HCT116 (cell line): ENCODE results near the gene APOE. TPM values are rescaled to one million over a fixed set of nuclear protein-coding genes. Genes with fewer than 3 reads are reported as not detected.
A peak's percentile ranks its signal among the peaks of the same experiment; 100 is the strongest.
"Not testable (repeated sequence)": the region's sequence is repeated elsewhere in the genome, so short reads cannot be mapped to it uniquely, and the experiment has no call there.

ENCODE experiments used
- ATAC-seq: fragments of 200-7000 bp; cut with Tn5 transposase; 2 replicates; pipeline ENCODE4 v1.9.1; 2020; ENCODE audit warnings: mild to moderate bottlenecking, moderate library complexity
- BruUV-seq: library from RNA; stranded (reverse); fragments of 400-500 nt; replicated peaks from 2 replicates; lab custom pipeline; 2021; lab: Mats Ljungman, UMichigan
- CTCF ChIA-PET: fragments of 300-600 bp; sonication (Branson Sonifier 250); formaldehyde crosslinking; loops from one replicate; lab custom pipeline; 2021; ENCODE audit warnings: antibody characterized with exemption; lab: Charles Lee
- POLR2A ChIA-PET: fragments of 300-600, 350-600 bp; sonication (Branson Sonifier 250); formaldehyde crosslinking; loops from one replicate; lab custom pipeline; 2021; ENCODE audit warnings: antibody characterized with exemption; lab: Charles Lee
- RAD21 ChIA-PET, 2 experiments: fragments of 300-600 bp; sonication (Branson Sonifier 250); formaldehyde crosslinking; loops; one replicate each; lab custom pipeline; 2023; ENCODE audit warnings: low total read pairs in 2 of 2; ENCODE audit not compliant: uncharacterized antibody in 2 of 2, unreplicated experiment in 2 of 2, low non-redundant PET in 1 of 2; lab: Charles Lee
- DNase-seq: peaks from one replicate; pipeline ENCODE4 v3.0.0-alpha.2; 2010; ENCODE audit warnings: low read depth, low spot score
- H2AFZ ChIP-seq: fragments of 200-600 bp; shearing (Covaris generic), sonication (generic); 2 replicates; pipeline ENCODE4 v1.6.1; 2017; ENCODE audit warnings: low read depth, mixed run types, mixed read lengths, antibody characterized with exemption, low read length; ENCODE audit not compliant: poor library complexity, severe bottlenecking
- H3K27ac ChIP-seq: 2 replicates; pipeline ENCODE4 v1.5.1; 2012; ENCODE audit warnings: low read depth, low read length
- H3K27me3 ChIP-seq: fragments of 200-600 bp; sonication (generic); 2 replicates; pipeline ENCODE4 v1.6.1; 2016; ENCODE audit warnings: mixed run types, low read length, mixed read lengths; ENCODE audit not compliant: insufficient read depth
- H3K36me3 ChIP-seq, 2 experiments: fragments of 200-500 bp in 1 of 2; fragments of 200-600 bp in 1 of 2; sonication (Bioruptor generic) in 1 of 2; sonication (generic) in 1 of 2; 2 replicates each; pipeline versions ENCODE4 v1.5.1 to v1.6.1; 2014 to 2016; ENCODE audit warnings: low read length in 2 of 2, inconsistent platforms in 1 of 2, mixed read lengths in 1 of 2, mixed run types in 1 of 2; ENCODE audit not compliant: insufficient read depth in 2 of 2, control insufficient read depth in 1 of 2
- H3K4me1 ChIP-seq, 2 experiments: fragments of 200-600 bp in 1 of 2; sonication (generic) in 1 of 2; 2 replicates each; pipeline versions ENCODE4 v1.5.1 to v1.6.1; 2012 to 2017; ENCODE audit warnings: low read length in 2 of 2, inconsistent platforms in 1 of 2, mild to moderate bottlenecking in 1 of 2, mixed read lengths in 1 of 2, mixed run types in 1 of 2, moderate library complexity in 1 of 2; ENCODE audit not compliant: insufficient read depth in 2 of 2, control insufficient read depth in 1 of 2
- H3K4me2 ChIP-seq: fragments of 200-600 bp; sonication (generic); 2 replicates; pipeline ENCODE4 v1.6.1; 2017; ENCODE audit warnings: mixed run types, low read length, mixed read lengths
- H3K4me3 ChIP-seq, 2 experiments: fragments of 200-600 bp in 1 of 2; sonication (generic) in 1 of 2; replicated peaks in 1 of 2; 2 replicates each; pipeline ENCODE4 v1.5.1; 2011 to 2016; ENCODE audit warnings: low read length in 2 of 2, control low read depth in 1 of 2, low read depth in 1 of 2, mild to moderate bottlenecking in 1 of 2, mixed read lengths in 1 of 2, mixed run types in 1 of 2
- H3K79me2 ChIP-seq: fragments of 200-600 bp; sonication (generic); 2 replicates; pipeline ENCODE4 v1.6.1; 2017; ENCODE audit warnings: mild to moderate bottlenecking, mixed run types, low read length, moderate library complexity, mixed read lengths; ENCODE audit not compliant: insufficient read depth
- H3K9ac ChIP-seq: fragments of 200-600 bp; sonication (generic); 2 replicates; pipeline ENCODE4 v1.6.1; 2016; ENCODE audit warnings: low read length, mixed read lengths
- H3K9me2 ChIP-seq: fragments of 200-600 bp; sonication (generic), shearing (Covaris generic); 2 replicates; pipeline ENCODE4 v1.6.1; 2017; ENCODE audit warnings: mixed run types, mild to moderate bottlenecking, moderate library complexity; ENCODE audit not compliant: insufficient read depth
- H3K9me3 ChIP-seq, 2 experiments: fragments of 200-500 bp in 1 of 2; fragments of 200-600 bp in 1 of 2; sonication (Bioruptor generic) in 1 of 2; sonication (generic) in 1 of 2; 2 replicates each; pipeline ENCODE4 v1.6.1; 2014 to 2017; ENCODE audit warnings: low read length in 2 of 2, mixed read lengths in 2 of 2, inconsistent platforms in 1 of 2, low read depth in 1 of 2, mild to moderate bottlenecking in 1 of 2, mixed run types in 1 of 2, moderate library complexity in 1 of 2; ENCODE audit not compliant: control insufficient read depth in 1 of 2, insufficient read depth in 1 of 2
- H4K20me1 ChIP-seq: fragments of 200-600 bp; sonication (generic), shearing (Covaris generic); 2 replicates; pipeline ENCODE4 v1.6.1; 2017; ENCODE audit warnings: mixed run types, mild to moderate bottlenecking, moderate library complexity; ENCODE audit not compliant: insufficient read depth
- ATF3 ChIP-seq: IDR thresholded peaks from 2 replicates; pipeline ENCODE4 v1.6.1; 2012
- CBX3 ChIP-seq: IDR thresholded peaks from 2 replicates; pipeline ENCODE4 v1.6.1; 2012; ENCODE audit warnings: low read depth
- CEBPB ChIP-seq: IDR thresholded peaks from 2 replicates; pipeline ENCODE4 v1.6.1; 2012; ENCODE audit warnings: low read depth
- CTCF ChIP-seq, 3 experiments: fragments of 200-600 bp in 1 of 3; sonication (generic) in 1 of 3; IDR thresholded peaks in 2 of 3; conservative IDR thresholded peaks in 1 of 3; 2 replicates each; pipeline ENCODE4 v1.5.1; 2012 to 2017; ENCODE audit warnings: low read depth in 2 of 3, low read length in 2 of 3, antibody characterized with exemption in 1 of 3, borderline replicate concordance in 1 of 3, control low read depth in 1 of 3, mild to moderate bottlenecking in 1 of 3, mixed read lengths in 1 of 3, mixed run types in 1 of 3, moderate library complexity in 1 of 3; ENCODE audit not compliant: insufficient read depth in 1 of 3
- EGR1 ChIP-seq: IDR thresholded peaks from 2 replicates; pipeline ENCODE4 v1.6.1; 2012; ENCODE audit warnings: low read depth
- ELF1 ChIP-seq: IDR thresholded peaks from 2 replicates; pipeline ENCODE4 v1.6.1; 2012; ENCODE audit warnings: low read depth, borderline replicate concordance
- EZH2phosphoT487 ChIP-seq: fragments of 200-600 bp; IDR thresholded peaks from 2 replicates; pipeline ENCODE4 v1.6.1; 2018; ENCODE audit warnings: antibody characterized with exemption, borderline replicate concordance
- FOSL1 ChIP-seq: IDR thresholded peaks from 2 replicates; pipeline ENCODE4 v1.6.1; 2012; ENCODE audit warnings: low read depth
- JUND ChIP-seq: IDR thresholded peaks from 2 replicates; pipeline ENCODE4 v1.6.1; 2012
- MAX ChIP-seq: IDR thresholded peaks from 2 replicates; pipeline ENCODE4 v1.6.1; 2012
- POLR2A ChIP-seq: IDR thresholded peaks from 2 replicates; pipeline ENCODE4 v1.7.0; 2011; ENCODE audit warnings: borderline replicate concordance; ENCODE audit not compliant: insufficient read depth, insufficient read length; ENCODE audit errors: extremely low read depth
- POLR2AphosphoS5 ChIP-seq: IDR thresholded peaks from 2 replicates; pipeline ENCODE4 v1.6.1; 2011; ENCODE audit warnings: mild to moderate bottlenecking, low read depth, low read length, moderate library complexity
- RAD21 ChIP-seq: IDR thresholded peaks from 2 replicates; pipeline ENCODE4 v1.6.1; 2012; ENCODE audit warnings: low read depth, mild to moderate bottlenecking
- SIN3A ChIP-seq: IDR thresholded peaks from 2 replicates; pipeline ENCODE4 v1.6.1; 2012; ENCODE audit warnings: low read depth
- SP1 ChIP-seq: IDR thresholded peaks from 2 replicates; pipeline ENCODE4 v1.6.1; 2012; ENCODE audit warnings: low read depth
- SRF ChIP-seq: IDR thresholded peaks from 2 replicates; pipeline ENCODE4 v1.6.1; 2012; ENCODE audit warnings: low read depth
- YY1 ChIP-seq: IDR thresholded peaks from 2 replicates; pipeline ENCODE4 v1.6.1; 2011; ENCODE audit warnings: low read length, low read depth, moderate library complexity, mild to moderate bottlenecking; ENCODE audit not compliant: insufficient replicate concordance; ENCODE audit errors: extremely low read depth
- ZBTB33 ChIP-seq: IDR thresholded peaks from 2 replicates; pipeline ENCODE4 v1.6.1; 2011; ENCODE audit warnings: mild to moderate bottlenecking, low read length, moderate library complexity; ENCODE audit not compliant: insufficient replicate concordance; ENCODE audit errors: extremely low read depth
- ZFX ChIP-seq: fragments of 450-650 bp; IDR thresholded peaks from 2 replicates; pipeline ENCODE4 v1.6.1; 2017
- ZNF274 ChIP-seq: fragments of 200-500 bp; sonication (Bioruptor generic); IDR thresholded peaks from 2 replicates; pipeline ENCODE4 v1.6.1; 2014; ENCODE audit warnings: mild to moderate bottlenecking, low read depth, low read length, inconsistent platforms
- intact Hi-C: fragments of 100-400 bp; cut with micrococcal nuclease; formaldehyde crosslinking; loops from 2 replicates; pipeline ENCODE4 v1.10.0; 2022
- total RNA-seq: library from RNA; stranded (reverse); gene quantifications from one replicate; pipeline ENCODE4 v1.2.1, GENCODE V29; 2021; ENCODE audit not compliant: unreplicated experiment

The APOE gene
- total RNA-seq, 1 experiment from 2014 or later, result 7.2 TPM

GRCh38 chr19:44909775-44910174 is 4.2 kb downstream of the APOE start:
- ATAC-seq (no peak), DNase-seq (no peak)
- H3K4me3 ChIP-seq, result no peak overlapping the region
- intact Hi-C loops, result no loop called here
- H3K4me2 ChIP-seq, result no peak overlapping the region
- no peak overlapping the region for H3K9ac ChIP-seq
- no peaks in the 10 kb centered on the region for H3K79me2 ChIP-seq
- H3K27me3 ChIP-seq, result no peaks in the 10 kb centered on the region
- no peak overlapping the region for H3K27ac ChIP-seq
- no peaks in the 10 kb centered on the region for H3K36me3 ChIP-seq
- RAD21 ChIA-PET, result no interaction called here
- H3K4me1 ChIP-seq, result peaks cover 24 to 53% of the 10 kb centered on the region in 2 experiments
- POLR2A ChIA-PET, result interaction anchor here (0.8 kb wide), 1 partner anchor 64 kb away, joined by 4 read pairs; no protein-coding TSS in a partner anchor
- TF ChIP-seq FOSL1, result no peak
- TF ChIP-seq ATF3, result no peak
- no peak for TF ChIP-seq CEBPB
- no peak for TF ChIP-seq MAX
- no peak for TF ChIP-seq ZNF274
- no peak for TF ChIP-seq SIN3A
- TF ChIP-seq EZH2phosphoT487, result no peak
- no peak for TF ChIP-seq ELF1
- no peak for TF ChIP-seq SRF
- no peak for TF ChIP-seq CTCF (IDR thresholded peaks at IDR 0.05 in 2 of 3, conservative IDR thresholded peaks at IDR 0.05 in 1 of 3; ENCODE audit: borderline replicate concordance in 1 of 3, insufficient read depth in 1 of 3, low read depth in 2 of 3, low read length in 2 of 3)
- TF ChIP-seq POLR2AphosphoS5, result no peak
- TF ChIP-seq POLR2A, result no peak
- no peak for TF ChIP-seq JUND
- TF ChIP-seq ZBTB33, result no peak
- no peak for TF ChIP-seq EGR1
- TF ChIP-seq YY1, result no peak
- no peak for TF ChIP-seq ZFX
- no peak for TF ChIP-seq CBX3
- TF ChIP-seq SP1, result no peak
- no peak for TF ChIP-seq RAD21
- BruUV-seq, result no TSS peak
- no peak overlapping the region for H2AFZ ChIP-seq
- H4K20me1 ChIP-seq, result no peaks in the 10 kb centered on the region
- CTCF ChIA-PET, result no interaction called here
- no peaks in the 10 kb centered on the region for H3K9me3 ChIP-seq
- no peaks in the 10 kb centered on the region for H3K9me2 ChIP-seq

- H3K36me3 ChIP-seq, intact Hi-C loops, H3K9me3 ChIP-seq, H3K27me3 ChIP-seq, H3K9me2 ChIP-seq, POLR2A ChIA-PET, DNase-seq, H3K27ac ChIP-seq, H3K9ac ChIP-seq, RAD21 ChIA-PET, BruUV-seq, H2AFZ ChIP-seq, H3K4me3 ChIP-seq, H3K79me2 ChIP-seq, ATAC-seq, H4K20me1 ChIP-seq, CTCF ChIA-PET: not testable (repeated sequence)
- Histone ChIP-seq H3K4me1 (peaks cover 21 to 40% of the 10 kb centered on the region in 2 experiments), H3K4me2 (peak overlapping the region; percentile 80; the same call in 1 of the 2 replicates)
Observed at GRCh38 chr19:44911896-44912295, 6.3 kb downstream of the APOE start.
